Stimulated activated CD8-positive, alpha-beta memory T cell treated with anti-CD3 and anti-CD28 coated beads, Interleukin-4, amount 100 ng/mL, for 24 hours (primary cell): ENCODE data around the gene RALA.
"Not testable (repeated sequence)": the region's sequence is repeated elsewhere in the genome, so short reads cannot be mapped to it uniquely, and the experiment has no call there.

Experiments used
- DNase-seq: peaks from one replicate; pipeline ENCODE4 v3.0.0-alpha.2; 2020; ENCODE audit warnings: low read depth

The RALA gene

DNA sequence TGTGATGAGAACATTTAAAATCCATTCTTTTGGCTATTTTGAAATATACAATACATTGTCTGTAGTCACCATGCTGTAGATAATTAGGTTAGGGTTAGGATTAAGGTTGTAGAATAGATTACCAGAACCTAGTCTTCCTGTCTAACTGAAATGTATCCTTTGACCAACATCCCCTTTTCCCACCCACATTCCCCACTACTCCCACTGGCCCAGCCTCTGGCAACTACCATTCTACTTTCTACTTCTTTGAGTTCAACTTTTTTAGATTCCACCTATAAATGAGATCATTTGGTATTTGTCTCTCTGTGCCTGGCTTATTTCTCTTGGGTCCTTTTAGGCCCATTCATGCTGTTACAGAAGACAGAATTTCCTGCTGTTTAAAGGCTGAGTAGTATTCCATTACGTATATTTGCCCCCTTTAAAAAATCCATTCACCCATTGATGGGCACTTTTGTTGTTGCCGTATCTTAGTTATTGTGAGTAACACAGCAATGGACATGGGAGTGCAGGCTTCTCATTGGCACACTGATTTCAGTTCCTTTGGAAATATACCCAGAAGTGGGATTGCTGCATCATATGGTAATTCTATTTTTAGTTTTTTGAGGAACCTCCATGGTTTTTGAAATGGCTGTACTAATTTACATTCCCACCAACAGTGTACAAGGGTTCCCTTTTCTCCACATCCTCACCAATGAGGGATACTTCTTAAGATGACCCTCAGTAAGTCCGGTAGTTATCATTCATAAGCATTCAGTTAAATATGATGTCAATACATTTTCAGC is 104.0 kb downstream of the RALA start:
- DNase-seq = no peak

DNA sequence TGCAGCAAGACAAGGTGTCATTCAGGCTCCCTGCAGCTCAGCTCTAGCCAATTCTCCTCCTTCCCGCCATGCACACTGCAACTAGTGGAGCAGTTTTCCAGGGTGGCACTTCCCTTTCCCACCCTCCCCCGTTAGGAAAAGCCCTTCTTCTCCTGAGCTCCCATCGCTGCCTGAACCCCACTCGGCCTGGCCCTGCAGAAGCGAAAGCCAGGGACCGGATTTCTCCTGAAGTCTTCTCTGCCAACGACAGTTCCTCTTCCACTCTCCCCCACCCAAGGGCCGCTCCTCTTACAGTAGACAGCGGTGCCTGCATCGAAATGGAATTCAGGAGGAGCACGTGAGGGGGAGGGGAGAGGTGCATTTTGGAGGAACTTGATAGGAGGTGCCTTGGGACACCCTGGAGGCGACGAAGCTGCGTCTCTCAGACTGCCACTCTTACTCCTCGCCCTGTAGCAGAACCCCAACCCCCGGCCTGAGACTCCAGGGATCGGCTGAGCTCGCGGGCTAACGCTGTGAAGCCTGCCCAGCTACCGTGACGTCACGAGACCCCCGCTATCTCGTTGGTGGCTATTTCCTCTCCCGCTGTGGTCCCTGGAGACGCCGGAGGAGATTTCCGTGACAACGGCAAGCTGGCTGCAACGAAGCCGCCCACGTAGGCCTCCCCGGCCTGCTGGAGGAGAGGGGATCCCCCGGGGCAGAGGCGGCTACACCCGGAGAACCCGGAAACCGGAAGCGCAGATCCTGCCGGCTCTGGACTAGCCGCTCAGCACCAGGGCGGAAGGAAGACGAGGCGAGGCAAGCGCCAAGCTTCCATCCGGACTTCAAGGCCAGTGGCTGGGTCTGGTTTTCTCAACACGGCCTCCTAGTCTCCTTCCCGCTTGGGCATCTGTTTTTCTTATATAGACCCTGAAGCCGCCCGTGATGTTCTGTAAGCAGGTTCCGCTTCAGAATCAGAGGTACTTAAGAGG is 109.7 kb downstream of the RALA start:
- peak; percentile 97 for DNase-seq

DNA sequence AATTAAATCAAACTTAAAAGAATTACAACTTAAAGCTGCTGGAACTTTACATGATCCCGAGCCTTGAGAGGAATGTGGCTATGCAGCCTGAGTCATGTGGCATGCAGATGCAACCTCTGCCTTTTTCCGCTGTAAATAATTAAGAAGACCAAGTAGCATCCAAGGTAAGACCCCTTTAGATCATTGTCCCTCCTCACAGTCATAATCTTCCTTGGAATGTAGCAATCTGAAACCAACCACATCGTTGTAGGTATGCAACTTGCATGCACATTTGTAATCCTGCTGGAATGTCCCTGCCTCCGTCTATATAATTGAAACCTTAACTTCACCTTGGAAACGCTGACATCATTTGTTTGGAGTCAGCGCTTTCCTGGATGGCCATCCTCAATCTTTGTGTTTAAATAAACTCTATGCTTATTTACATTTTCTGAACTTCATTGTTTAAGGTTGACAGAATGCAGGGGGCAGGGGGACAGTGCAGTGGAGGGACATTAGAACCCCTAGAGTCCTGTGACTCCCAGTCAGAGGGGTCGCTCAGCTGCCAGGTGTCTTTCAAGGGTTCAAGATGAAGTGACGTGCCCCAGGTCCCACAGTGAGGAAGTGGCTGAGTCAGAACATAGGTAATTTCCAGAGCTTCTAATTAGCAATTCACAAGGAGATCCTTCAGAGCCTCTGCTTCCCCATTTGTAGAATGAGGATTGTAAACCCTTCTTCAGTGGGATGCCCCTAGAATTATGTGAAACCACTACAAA is 110.7 kb downstream of the RALA start:
- no peak for DNase-seq

DNA sequence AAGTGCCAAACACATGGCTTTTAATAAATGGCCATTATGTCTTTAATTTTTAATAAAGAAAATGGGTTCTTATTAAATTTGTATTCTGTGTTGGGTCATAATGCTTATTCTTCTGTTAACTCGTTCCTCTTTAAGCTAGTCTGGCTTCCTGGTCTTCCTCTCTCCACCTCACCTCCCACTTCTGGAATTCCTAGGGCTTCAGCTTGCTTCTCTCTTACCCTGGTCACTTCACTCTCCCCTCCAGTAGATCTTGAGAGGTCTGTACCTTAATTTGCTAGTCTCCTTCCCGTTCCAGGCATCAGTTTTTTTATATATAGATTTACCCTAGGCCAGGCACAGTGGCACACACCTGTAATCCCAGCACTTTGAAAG is 111.2 kb downstream of the RALA start:
- no peak for DNase-seq

DNA sequence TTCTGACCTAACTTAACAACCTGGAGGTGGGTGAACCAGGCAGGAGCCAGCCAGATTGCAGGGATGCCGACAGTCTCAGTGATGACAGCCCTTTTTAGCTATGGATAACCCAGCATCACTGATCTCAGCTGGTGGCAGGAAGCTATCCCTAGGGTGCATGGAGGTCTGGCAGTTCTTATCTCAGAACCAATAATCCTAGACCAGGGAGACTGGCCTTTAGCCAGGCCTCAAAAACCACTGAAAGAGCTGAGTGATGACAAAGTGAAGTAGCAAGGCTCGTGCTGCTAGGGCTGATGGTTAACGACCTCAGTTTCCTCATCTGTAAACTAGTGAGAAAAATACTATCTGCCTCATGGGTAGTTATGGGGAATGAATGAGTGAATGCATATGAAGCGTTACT is 112.5 kb downstream of the RALA start:
- no peak for DNase-seq

DNA sequence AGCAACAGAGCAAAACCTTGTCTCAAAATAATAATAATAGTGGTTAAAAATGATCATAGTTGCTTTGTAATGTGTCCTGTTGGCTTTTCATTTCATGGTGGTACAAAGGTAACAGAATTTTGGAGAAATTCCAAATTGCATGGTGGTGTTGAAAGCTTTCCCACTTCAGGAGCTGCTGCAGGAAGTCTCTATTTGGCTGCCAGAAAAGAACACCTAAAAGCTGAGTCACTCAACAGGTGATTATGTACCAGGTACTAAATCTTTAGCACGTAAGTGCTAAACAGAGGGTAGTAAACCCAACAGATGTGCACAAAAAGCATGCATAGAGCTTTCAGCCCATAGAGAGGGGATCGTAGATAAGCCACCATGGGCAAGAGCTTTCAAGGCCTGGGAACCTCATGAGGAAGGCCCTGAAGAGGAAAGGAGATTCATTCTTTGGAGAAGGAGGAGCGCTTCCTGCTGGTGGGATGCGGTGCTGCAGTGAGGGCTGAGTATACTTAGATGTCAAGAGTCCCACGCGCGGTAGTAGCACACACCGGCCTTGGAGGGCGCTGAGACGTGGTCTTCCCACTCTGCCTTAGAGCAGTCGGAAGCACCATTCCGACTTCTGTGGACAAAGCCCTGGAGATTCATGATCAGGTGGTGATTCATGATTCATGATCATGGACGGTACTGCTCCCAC is 118.7 kb downstream of the RALA start:
- DNase-seq = no peak

DNA sequence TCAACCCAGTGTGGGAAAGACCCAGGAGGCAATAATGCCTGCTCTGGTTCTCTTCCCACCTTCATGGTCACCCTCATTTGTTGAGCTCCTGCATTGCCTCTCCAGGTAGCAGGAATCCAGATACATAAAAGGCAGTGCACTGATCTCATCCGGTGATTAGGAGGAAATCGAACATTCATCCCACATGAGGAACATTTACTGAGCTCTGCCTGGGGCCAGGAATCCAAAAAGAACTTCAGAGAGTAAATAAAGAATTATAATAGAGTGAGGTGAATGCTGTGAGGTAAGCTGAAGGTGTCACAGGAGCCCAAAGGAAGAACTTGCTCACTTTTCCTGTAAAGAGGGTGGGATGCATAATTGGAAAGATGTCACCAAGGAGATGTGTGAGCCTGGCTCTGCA is 121.2 kb downstream of the RALA start:
- DNase-seq = no peak

DNA sequence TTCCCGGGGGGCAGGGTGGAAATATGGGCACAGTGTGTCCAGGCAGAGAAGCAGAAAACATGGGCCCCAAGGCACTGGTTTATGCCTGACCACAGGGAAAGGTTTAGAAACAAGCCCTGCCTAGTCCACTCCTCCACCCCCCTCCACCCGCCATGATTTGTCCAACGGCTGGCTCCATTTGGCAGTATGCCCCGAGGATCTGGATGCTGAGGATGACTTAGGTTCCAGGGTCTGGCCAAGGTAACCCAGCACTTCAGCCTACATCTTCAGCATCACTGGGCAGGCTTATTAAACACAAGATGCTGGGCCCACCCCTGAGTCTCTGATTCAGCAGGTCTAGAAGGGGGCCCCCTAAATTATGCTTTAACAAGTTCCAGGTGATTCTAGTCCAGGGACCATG is 121.9 kb downstream of the RALA start:
- no peak for DNase-seq

DNA sequence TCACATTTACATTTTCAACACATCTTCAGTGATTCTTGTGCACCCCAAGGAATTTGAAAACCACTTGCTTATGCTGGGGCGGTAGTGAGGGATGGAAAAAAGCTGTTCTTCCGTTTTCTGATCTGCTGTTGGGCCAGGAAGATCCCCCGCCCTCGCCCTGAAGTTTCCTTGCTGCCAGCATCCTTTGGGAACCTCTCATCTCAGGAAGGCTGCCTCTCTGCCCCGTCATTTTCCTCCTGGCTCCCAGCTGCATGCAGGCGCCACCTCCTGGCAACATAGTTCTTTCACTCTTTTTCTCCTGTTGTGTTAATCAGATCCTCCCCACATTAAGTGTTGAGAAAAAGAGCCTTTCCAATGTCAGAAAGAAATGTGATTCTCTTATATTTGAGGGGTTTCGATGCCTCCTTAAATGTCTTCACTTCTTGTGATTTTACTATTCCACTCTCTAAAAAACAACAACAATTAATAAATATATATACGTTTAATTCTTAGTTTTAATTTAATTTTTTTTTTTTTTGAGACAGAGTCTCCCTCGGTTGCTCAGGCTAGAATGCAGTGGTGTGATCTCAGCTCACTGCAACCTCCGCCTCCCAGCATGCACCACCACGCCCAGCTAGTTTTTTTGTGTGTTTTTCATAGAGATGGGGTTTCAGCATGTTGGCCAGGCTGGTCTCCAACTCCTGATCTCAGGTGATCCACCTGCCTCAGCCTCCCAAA is 122.9 kb downstream of the RALA start:
- DNase-seq = peak; percentile 26

DNA sequence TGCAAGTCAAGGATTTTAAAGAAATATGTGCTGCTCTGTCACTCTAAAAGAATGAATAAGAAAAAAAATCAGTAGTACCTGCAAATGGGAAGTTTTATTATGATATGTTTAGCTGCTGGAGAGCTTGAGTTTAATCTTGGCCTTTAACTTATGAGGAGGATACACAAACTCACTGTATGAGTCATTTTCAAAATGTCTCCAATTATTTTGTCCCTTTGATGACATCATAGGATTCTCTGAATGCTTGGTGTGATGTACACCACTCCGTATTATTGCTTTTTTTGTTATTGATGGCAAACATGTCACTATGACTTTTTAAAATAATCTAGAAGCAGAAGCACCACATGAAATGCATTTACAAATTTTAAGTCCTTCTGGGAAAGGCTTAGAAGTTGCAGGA is 125.8 kb downstream of the RALA start:
- no peak for DNase-seq

DNA sequence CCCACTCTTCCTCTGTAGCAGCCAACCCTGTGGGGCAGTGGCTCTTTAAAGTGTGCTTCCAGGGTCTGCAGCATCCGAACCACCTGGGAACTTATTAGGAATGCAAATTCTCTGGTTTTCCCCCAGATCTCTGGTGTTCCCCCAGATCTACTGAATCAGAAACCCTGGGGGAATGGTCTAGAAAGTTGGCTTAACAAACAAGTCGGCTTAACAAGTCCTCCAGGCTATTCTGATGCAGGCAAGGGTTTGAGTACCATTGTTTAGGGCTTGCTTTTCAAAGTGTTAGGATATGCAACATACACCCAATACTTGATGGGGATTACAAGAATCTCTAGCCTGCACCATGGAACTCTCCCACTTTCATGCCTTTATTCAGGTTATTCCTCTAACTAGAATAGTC is 126.3 kb downstream of the RALA start:
- DNase-seq = no peak

DNA sequence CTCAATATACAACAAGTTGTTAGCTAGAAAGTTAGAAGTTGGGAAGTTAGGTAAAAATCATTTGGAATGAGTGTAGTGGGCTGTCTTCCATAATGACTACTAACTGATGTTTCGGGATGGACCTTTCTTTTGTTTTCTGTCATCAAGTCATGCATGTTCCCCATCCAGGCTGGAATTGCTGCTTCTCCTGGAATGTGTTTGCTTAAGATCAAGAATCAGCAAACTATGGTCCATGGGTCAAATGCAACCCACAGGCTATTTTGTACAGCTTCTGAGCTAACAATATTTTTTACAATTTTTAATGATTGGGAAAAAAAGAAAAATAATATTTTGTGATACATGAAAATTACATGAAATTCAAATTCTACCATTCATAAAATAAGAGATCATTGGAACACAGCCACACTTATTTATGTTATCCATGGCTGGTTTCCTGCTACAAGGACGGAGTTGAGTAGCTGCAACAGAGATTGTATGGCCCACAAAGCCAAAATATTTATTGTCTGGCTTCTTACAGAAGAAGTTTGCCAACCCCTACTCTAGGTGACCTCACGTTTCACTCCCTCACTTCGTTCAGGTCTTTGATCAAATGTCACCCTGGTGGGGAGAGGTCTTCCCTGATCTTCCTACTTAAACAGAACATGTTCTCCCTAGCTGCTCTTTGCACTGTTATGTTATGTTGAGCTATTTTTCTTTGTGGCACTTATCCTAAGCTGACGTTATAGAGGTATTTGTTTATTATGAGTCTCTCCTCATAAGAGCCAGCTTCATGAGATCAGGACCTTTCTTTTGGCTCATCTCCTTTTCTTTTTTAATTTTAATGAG is 127.1 kb downstream of the RALA start:
- DNase-seq = no peak

DNA sequence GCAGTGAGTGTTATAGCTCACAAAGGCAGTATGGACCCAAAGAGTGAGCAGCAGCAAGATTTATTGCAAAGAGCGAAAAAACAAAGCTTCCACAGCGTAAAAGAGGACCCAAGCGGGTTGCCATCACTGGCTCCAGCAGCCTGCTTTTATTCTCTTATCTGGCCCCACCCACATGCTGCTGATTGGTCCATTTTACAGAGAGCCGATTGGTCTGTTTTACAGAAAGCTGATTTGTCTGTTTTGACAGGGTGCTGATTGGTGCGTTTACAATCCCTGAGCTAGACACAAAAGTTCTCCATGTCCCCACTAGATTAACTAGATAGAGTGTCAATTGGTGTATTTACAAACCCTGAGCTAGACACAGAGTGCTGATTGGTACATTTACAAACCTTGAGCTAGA is 129.9 kb downstream of the RALA start:
- DNase-seq = not testable (repeated sequence)

DNA sequence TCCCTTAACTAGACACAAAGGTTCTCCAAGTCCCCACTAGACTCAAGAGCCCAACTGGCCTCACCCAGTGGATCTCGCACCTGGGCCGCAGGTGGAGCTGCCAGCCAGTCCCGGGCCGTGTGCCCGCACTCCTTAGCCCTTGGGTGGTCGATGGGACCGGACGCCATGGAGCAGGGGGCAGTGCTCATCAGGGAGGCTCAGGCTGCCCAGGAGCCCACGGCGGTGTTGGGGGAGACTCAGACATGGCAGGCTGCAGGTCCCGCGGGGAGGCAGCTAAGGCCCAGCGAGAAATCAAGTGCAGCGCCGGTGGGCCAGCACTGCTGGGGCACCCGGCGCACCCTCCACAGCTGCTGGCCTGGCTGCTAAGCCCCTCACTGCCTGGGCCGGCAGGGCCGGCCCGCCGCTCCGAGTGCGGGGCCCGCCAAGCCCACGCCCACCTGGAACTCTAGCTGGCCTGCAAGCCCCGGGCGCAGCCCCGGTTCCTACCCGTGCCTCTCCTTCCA is 130.5 kb downstream of the RALA start:
- no peak for DNase-seq

DNA sequence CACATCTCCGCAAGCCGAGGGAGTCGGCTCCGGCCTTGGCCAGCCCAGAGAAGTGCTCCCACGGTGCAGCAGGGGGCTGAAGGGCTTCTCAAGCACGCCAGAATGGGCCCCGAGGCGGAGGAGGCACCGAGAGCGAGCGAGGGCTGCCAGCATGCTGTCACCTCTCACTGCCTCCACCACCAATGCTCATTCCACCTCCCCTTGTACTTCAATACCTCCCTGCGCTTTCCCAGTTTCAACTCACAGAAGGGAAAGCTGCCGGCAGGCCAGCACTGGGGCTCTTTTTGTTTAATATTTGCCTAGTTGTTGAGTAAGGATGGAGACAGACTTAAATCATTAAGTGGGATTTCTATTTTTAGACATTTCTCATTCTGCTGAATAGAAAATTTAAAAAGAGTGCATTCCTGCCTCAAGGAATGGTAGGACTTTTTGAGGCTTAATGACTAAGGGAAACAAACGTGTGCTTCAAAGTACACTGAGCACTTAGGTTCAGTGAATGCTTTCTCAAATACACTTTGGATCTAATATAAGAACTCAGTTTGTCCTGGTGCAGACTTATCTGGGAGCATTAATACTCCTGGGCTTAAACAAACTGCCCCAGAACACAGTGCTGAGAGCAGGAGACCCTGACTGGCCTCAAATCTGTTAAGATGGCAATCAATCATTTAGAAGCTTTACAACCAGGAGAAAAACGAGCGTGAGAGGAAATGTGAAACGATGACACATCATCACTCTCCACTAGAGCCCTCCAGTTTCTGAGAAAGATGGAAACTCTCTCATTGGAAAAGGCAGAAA is 131.2 kb downstream of the RALA start:
- no peak for DNase-seq

DNA sequence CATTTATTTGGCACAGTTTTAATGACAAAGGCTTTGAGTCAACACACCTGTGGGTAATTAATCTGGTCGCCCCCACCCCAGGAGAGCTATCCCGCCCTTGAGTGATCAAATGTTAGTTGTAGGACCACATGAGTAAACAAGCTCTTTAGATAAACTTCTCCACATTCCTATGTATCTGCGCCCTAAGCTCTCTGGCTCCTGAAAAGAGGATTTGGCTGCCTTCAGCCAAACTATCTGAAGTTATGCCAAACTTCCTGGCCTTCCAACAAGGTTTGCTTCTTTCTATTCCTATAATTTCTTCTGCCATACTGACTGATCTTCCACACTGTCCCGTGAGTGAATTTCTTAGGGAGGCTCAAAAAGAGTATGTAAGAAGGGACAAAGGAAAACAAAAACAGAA is 134.2 kb downstream of the RALA start:
- no peak for DNase-seq
